GM21526 (cell line): ENCODE results near the gene SORCS1.

ENCODE experiments used
- ATAC-seq: cut with Tn5 transposase; IDR thresholded peaks from one replicate; pipeline ENCODE4 v1.9.1; 2021; ENCODE audit warnings: moderate library complexity; ENCODE audit not compliant: unreplicated experiment, low FRiP score

SORCS1 gene

GRCh38 chr10:106913348-106913747 lies 251.2 kb downstream of the SORCS1 start:
- no peak for ATAC-seq

GRCh38 chr10:106911096-106911495 lies 253.4 kb downstream of the SORCS1 start:
- no peak for ATAC-seq

GRCh38 chr10:106910666-106911065 lies 253.8 kb downstream of the SORCS1 start:
- no peak for ATAC-seq

GRCh38 chr10:106908225-106908624 lies 256.3 kb downstream of the SORCS1 start:
- no peak for ATAC-seq

GRCh38 chr10:106904209-106904608 lies 260.3 kb downstream of the SORCS1 start:
- ATAC-seq, result no peak

GRCh38 chr10:106903180-106903579 lies 261.3 kb downstream of the SORCS1 start:
- no peak for ATAC-seq

- no peak for ATAC-seq
Measured at GRCh38 chr10:106900016-106900652, 264.4 kb downstream of the SORCS1 start.

- no peak for ATAC-seq
Measured at GRCh38 chr10:106898446-106898845, 266.1 kb downstream of the SORCS1 start.

- ATAC-seq, result no peak
Measured at GRCh38 chr10:106897719-106898118, 266.8 kb downstream of the SORCS1 start.

- no peak for ATAC-seq
Measured at GRCh38 chr10:106894692-106895091, 269.8 kb downstream of the SORCS1 start.

- no peak for ATAC-seq
Measured at GRCh38 chr10:106877574-106877973, 286.9 kb downstream of the SORCS1 start.

GRCh38 chr10:106874604-106874889 lies 290.0 kb downstream of the SORCS1 start:
- ATAC-seq, result no peak

GRCh38 chr10:106873770-106874603 lies 290.5 kb downstream of the SORCS1 start:
- no peak for ATAC-seq

GRCh38 chr10:106872176-106872575 lies 292.3 kb downstream of the SORCS1 start:
- ATAC-seq, result no peak

GRCh38 chr10:106866244-106866845 lies 298.2 kb downstream of the SORCS1 start:
- ATAC-seq, result no peak

- ATAC-seq, result no peak
Measured at GRCh38 chr10:106864031-106864430, 300.5 kb downstream of the SORCS1 start.

- no peak for ATAC-seq
Measured at GRCh38 chr10:106863549-106863948, 301.0 kb downstream of the SORCS1 start.

GRCh38 chr10:106859892-106860652 lies 304.4 kb downstream of the SORCS1 start:
- ATAC-seq, result no peak

GRCh38 chr10:106857728-106858127 lies 306.8 kb downstream of the SORCS1 start:
- ATAC-seq, result no peak

- no peak for ATAC-seq
Measured at GRCh38 chr10:106857213-106857612, 307.3 kb downstream of the SORCS1 start.
